HG02588 (cell line): ENCODE results near the gene DNAJB12.
A peak's percentile ranks its signal among the peaks of the same experiment; 100 is the strongest.
"Not testable (repeated sequence)": the region's sequence is repeated elsewhere in the genome, so short reads cannot be mapped to it uniquely, and the experiment has no call there.

ENCODE experiments used
- ATAC-seq: cut with Tn5 transposase; IDR thresholded peaks from one replicate; pipeline ENCODE4 v1.9.1; 2021; ENCODE audit warnings: mild to moderate bottlenecking, moderate library complexity; ENCODE audit not compliant: unreplicated experiment

Gene DNAJB12

DNA sequence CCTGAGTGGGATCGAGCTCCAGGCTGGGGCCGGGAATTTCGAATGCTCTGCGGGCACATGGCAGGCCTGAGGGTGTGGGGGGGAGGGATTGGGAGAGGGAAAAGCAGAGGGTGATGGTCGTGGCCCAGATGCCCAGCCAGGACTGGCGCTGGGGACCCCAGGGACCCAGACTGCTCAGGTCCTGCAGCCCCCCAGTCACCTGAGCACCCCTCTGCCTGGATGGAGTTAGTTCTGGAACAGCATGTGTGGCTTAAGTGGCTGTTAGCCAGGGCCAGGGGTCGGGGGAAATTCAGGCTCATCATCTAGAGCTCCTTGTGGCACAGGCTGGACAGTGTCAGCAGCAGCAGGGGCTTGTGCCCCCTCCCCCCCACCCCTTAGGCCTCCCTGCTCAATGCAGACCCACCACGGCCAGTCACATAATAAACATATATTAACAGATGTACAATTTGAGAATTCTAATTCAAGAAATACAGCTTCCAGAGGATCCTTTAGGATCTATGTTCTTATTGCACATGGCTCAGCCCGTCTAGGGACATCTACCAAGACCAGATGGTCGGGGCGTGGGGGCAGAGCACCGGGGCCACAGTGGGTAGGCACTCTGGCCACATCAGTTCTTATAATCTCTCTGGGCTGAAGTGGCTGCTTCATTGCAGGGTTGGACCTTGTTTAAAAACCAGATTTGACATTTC, 22.2 kb downstream of the DNAJB12 start:
- no peak for ATAC-seq

- peak; percentile 54 for ATAC-seq
Observed at GRCh38 chr10:72331575-72332422, 22.9 kb downstream of the DNAJB12 start.

DNA sequence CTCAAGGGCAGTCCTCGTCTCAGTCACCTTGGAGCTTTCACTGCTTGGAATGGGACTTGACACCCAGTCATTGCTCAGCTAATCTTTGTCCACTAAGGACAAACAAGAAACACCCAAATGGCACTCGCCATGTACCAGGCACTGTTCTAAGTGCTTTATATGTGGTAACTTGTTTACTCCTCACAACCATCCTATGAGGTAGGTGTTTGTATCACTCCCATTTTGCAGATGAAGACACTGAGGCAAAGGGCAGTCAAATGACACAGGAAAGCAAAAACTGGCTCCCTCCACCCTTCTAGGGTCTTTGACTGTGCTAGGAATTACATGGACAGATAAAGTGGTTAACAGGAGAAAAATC, 24.7 kb downstream of the DNAJB12 start:
- no peak for ATAC-seq

- ATAC-seq, result no peak
Observed at GRCh38 chr10:72329290-72330068, 25.2 kb downstream of the DNAJB12 start.

- ATAC-seq, result no peak
Observed at GRCh38 chr10:72328829-72329204, 25.9 kb downstream of the DNAJB12 start.

GRCh38 chr10:72328045-72328828, 26.5 kb downstream of the DNAJB12 start:
- ATAC-seq, result no peak

DNA sequence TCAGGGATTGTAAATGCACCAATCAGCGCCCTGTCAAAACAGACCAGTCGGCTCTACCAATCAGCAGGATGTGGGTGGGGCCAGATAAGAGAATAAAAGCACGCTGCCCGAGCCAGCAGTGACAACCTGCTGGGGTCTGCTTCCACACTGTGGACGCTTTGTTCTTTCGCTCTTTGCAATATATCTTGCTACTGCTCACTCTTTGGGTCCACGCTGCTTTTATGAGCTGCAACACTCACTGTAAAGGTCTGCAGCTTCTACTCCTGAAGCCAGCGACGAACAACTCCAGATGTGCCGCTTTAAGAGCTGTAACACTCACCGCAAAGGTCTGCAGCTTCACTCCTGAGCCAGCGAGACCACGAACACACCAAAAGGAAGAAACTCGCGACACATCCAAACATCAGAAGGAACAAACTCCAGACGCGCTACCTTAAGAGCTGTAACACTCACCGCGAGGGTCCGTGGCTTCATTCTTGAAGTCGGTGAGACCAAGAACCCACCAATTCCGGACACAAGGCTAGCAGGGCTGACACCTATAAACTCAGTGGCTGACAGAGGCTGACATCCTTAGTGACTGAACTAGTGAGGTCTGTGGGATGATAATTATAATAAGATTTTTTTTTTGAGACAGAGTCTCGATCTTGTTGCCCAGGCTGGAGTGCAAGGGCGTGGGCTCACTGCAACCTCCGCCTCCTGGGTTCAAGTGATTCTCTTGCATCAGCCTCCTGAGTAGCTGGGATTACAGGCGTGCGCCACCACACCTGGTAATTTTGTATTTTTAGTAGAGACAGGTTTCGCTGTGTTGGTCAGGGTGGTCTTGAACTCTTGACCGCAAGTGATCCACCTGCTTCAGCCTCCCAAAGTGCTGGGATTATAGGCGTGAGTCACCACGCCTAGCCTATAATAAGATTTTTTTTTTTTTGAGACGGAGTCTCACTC, 27.8 kb downstream of the DNAJB12 start:
- not testable (repeated sequence) for ATAC-seq

DNA sequence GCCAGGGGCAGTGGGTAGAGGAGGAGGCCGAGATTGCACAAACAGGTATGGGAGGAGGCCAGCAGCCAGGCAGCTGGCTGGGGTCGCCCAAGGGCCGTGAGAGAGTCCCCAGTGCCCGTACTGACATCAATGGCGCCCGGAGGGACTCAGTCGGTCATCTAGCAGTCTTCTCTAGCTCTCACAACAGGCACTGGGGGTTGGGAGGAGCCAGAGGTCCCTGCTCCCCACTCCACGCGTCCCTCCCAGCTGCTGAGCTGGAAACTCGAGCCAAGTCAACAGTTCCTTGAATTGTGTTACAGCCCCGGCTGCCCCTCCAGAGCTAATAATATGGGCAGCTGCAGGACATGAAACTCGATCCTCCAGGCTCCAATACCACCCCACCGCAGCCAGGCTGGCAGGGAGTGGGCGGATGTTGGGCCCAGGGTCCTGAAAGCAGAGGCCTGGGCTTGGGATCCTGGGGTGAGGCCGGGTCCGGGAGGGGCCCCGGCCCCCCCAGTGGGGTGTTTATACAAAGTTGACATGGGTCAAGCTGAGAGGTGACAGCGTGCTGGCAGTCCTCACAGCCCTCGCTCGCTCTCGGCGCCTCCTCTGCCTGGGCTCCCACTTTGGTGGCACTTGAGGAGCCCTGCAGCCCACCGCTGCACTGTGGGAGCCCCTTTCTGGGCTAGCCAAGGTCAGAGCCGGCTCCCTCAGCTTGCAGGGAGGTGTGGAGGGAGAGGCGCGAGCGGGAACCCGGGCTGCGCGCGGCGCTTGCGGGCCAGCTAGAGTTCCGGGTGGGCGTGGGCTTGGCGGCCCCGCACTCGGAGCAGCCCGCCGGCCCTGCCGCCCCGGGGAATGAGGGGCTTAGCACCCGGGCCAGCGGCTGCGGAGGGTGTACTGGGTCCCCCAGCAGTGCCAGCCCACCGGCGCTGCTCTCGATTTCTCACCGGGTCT, 29.2 kb downstream of the DNAJB12 start:
- ATAC-seq, result not testable (repeated sequence)

DNA sequence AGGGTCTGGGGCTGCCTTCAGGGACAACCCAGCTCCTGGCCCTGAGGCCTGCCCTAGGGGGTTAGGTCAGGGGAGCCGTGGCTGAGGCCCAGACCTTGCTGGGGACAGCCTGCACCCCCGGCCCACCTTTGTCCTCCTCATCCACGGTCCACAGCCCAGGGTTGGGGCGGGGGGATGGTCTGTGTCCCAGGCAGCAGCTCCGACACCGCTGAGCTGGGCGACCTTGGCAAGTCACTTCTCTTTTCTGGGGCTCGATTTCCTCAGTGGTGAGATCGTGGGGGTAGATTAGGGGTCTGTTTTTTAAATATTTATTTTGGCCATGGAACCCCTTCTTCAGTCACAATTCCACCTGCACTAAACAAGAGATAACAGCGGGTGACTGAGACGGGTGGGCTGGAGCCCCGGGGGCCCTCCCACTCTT, 30.9 kb downstream of the DNAJB12 start:
- no peak for ATAC-seq

DNA sequence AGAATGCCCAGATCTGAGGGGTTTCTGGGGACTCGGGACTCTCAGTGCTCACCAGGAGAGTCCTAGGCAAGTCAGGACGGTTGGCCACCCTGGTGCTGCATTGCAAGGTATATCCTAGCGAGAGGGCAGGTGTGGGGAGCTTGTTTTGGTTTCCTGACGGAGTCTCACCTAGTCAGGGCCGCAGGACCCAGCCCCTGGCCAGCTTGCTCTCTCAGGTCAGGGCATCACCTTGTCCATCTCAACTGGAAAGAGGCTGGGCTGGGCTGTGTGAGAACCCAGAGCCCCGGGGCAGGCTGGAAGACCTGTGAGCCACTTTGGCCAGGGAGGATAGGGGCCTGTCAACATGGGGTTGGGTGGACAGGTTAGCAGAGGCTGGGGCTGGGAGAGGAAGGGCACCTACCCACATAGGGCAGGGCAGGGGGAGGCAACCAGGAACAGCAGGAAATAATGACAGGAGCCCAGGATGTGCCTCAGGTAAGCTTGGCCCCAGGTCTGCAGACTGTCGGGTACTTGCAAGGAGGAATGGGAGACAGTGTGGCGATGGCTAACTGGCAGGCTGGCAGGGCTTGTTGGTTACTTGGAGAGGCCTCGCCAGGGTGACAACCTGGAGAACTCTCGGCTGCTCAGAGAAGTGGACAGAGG, 31.5 kb downstream of the DNAJB12 start:
- no peak for ATAC-seq

- ATAC-seq, result no peak
Observed at GRCh38 chr10:72322280-72323058, 32.2 kb downstream of the DNAJB12 start.

DNA sequence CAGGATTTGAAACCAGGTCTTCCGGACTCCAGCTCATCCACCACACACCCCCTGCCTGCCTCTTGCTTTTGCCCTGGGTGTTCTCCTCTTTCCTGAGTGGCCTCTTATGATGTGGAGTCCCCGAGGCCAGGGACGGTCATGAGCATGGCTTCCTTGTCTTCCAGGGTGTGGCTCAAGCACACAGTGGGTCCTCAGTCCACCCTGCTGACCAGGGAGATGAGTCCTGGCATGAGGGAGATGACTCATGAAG, 32.8 kb downstream of the DNAJB12 start:
- no peak for ATAC-seq

DNA sequence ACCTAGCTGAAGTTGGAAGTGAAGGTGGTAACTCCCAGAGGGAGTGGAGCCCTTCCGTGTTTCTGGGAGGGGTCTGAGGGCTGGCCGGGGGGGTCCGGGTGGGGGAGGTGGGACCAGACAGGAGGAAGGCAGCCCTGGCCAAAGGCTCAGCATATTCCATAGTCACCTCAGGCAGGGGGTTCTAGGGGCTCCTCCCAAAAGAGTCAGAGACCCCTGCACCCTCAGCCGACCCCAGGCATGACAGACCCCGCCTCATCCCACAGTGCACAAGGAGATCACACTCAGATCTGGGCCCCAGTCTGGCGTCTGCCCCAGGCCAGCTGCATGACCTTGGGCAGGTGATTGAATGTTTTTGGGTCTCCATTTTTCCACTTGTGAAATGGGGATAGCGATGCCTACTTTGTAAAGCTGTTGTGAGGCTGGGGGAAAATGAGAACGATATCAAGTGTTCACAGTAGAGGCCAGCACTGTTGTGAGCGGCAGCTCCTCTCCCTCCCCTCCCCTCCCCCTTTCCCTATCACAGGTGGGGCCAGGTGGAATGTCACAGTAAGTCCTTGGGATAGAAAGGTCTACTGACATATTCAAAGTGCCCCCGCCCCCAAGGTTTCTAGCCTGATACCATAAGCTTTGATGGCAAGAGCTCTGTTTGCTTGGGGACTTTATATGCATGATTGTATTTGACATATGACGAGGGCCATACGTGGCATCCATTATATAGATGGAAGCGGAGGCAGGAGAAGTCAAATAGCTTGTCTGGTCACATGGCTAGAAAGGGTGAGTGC, 33.3 kb downstream of the DNAJB12 start:
- ATAC-seq, result no peak

GRCh38 chr10:72320676-72321247, 34.0 kb downstream of the DNAJB12 start:
- ATAC-seq, result peak; percentile 56

DNA sequence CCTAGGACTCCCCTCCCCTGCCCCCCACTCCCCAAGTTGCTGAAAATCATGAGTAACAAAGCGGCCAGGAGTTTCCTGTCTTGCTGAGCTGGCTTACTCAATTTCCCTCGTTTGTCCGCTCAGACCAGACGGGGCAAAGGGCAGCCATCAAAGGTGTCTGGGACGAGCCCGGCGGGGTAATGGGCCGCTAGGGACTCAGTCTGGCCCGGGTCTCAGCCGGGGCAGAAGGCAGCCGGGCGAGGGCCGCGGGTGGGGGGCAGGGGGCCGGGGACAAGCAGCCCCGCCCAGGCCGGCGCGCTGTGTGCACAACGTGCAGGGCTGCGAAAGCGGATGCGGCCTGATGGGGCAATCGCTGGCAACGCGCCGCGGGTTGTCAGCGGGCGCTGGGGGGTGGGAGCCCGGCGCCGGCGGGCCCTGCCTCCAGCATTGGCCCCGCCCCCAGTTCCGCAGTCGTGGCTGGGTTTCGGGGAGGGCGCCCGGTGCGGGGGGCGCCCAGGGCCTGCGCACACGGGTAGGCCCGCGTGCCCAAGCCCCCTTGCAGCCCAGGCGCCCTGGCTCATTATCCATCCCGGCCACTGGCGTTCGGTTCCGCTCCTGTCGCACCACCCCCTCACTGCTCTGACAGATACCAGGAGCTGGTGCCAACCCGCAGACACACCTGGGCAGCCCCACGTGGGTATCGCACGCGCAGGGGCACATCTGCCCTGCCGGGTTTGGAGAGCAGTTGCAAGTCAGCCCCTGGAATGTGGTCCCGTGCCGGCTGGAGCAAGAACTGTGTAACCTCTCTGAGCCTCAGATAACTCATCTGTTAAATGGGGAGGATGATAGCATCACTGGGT, 35.1 kb downstream of the DNAJB12 start:
- ATAC-seq, result peak; percentile 51
